SH-SY5Y (cell line): ENCODE data around the gene ZNF804A.
A peak's percentile ranks its signal among the peaks of the same experiment; 100 is the strongest.

Source experiments
- GATA2 ChIP-seq: IDR thresholded peaks from 2 replicates; pipeline ENCODE4 v1.6.1; 2011; ENCODE audit warnings: mild to moderate bottlenecking, low read depth, low read length
- GATA3 ChIP-seq: IDR thresholded peaks from 2 replicates; pipeline ENCODE4 v1.6.1; 2011; ENCODE audit warnings: low read depth, mild to moderate bottlenecking, low read length, moderate library complexity

GRCh38 chr2:184921676-184922075, 323.3 kb downstream of the ZNF804A start:
- TF ChIP-seq GATA2 (peak; percentile 87), GATA3 (peak; percentile 86)
